Measurements from ENCODE around the gene CRYGD.

DNA sequence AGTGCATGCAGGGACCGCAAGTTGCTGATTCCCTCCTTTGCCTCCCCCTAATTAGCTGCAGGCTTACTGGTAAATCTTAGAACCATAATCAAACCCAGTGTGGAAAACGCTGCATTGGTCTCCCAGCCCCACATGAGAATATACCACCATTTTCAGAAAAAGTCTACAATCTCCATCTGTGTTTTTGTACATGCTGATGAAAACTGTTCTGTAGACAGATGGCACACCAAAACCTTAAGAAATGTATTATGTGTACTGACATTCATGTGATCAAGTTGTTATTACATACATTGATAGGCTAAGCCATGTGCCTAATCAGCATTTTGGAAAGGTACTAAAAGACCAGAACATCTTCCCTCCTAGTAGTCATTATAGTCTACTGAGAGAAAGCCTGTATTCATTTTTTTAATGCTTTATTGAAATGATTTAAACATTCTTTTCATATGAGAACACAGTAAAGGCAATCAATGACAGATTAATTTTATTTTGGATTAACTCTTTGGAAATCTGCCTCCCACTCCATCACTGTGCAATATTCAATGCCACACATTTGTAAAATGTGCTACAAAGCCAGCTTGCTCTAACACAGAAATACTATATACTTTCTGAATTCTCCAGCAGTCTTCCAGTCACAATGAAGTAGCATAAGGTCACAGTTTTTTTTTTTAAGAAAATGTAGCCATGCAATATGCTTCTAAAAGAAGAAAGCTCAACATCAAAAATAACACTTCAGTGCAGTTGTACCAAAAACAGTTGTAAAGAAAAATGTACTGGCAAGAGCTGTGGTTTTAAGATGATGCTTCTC lies 40.8 kb upstream of the CRYGD start:
- TF ChIP-seq, protein P1, sequence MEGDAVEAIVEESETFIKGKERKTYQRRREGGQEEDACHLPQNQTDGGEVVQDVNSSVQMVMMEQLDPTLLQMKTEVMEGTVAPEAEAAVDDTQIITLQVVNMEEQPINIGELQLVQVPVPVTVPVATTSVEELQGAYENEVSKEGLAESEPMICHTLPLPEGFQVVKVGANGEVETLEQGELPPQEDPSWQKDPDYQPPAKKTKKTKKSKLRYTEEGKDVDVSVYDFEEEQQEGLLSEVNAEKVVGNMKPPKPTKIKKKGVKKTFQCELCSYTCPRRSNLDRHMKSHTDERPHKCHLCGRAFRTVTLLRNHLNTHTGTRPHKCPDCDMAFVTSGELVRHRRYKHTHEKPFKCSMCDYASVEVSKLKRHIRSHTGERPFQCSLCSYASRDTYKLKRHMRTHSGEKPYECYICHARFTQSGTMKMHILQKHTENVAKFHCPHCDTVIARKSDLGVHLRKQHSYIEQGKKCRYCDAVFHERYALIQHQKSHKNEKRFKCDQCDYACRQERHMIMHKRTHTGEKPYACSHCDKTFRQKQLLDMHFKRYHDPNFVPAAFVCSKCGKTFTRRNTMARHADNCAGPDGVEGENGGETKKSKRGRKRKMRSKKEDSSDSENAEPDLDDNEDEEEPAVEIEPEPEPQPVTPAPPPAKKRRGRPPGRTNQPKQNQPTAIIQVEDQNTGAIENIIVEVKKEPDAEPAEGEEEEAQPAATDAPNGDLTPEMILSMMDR (IDR thresholded peaks at IDR 0.05; ENCODE audit: borderline replicate concordance, extremely low read depth, low read length, poor library complexity, severe bottlenecking) = no peak
- no peak for TF ChIP-seq EZH2 (IDR thresholded peaks at IDR 0.05; ENCODE audit: borderline replicate concordance, low read depth, low read length, severe bottlenecking)

Measured in DND-41 (cell line).